ENCODE data around the gene ODF4.

Gene ODF4, protein sequence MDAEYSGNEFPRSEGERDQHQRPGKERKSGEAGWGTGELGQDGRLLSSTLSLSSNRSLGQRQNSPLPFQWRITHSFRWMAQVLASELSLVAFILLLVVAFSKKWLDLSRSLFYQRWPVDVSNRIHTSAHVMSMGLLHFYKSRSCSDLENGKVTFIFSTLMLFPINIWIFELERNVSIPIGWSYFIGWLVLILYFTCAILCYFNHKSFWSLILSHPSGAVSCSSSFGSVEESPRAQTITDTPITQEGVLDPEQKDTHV

GRCh38 chr17:8339540-8339939 is at the start of gene ODF4:
ODF4 (plus strand) TSS chr17:8339840; CDS start chr17:8340052, 212 bp downstream.
- DNase-seq, result no peak

- no peak for DNase-seq
These were observed 49.6 kb upstream of the ODF4 start for GRCh38 chr17:8290043-8290442.

DNA sequence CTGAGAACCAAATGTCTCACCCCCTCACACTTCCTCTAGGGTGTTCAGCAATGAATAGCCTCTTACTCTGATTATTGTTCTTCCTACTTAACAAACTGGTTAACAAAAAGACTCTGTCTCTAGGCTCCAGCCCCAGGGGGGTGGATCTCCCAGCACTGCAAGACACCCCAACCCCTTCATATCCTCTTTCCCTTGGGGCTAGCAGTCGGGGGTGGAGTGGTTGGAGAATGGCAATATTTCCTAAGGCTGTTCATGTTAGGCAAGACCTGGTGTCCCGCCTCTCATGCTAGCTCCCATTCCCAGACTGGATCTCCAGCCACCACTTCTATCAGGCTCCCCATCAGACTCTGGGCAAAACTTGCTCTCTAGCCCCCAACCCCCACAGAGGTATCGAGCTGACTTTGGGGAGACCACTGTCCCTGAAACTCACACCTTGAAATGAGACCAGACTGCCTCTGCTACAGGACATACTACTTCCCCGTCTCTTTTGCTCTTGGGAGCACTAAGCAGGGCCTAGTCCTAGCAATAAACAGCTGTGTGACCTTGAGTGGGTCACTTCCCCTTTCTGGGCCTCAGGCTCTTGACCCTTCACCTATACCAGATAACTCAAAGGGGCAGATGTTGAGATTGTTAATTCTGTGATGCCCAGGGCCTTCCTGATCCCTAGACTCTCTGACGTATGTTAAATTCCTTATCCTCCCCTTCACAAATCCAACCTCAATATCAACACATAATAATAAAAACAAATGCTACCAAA is 46.8 kb upstream of the ODF4 start:
- no peak for DNase-seq

DNA sequence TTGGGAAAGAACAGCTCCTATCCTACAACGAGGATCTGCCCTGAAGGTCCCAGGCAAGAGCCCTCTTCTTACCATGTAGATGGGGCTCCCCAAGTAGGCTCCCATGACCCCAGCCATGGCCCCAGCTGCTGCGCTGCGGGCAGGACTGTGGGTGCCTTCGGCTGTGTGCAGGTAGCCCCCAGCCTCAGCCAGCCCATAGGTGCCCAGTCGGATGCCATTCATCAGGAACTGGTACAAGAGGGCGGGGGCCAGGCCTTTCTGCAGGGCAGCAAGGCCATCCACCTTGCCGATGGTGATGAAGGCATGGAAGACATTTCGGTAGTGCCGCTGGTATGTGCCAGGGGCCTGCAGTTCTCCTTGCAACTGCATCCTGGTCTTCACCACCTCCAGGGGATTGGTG is 45.3 kb upstream of the ODF4 start:
- no peak for DNase-seq

- DNase-seq, result no peak
These were observed 44.8 kb upstream of the ODF4 start for GRCh38 chr17:8294814-8295316.

GRCh38 chr17:8300226-8300625 is 39.4 kb upstream of the ODF4 start:
- no peak for DNase-seq

DNA sequence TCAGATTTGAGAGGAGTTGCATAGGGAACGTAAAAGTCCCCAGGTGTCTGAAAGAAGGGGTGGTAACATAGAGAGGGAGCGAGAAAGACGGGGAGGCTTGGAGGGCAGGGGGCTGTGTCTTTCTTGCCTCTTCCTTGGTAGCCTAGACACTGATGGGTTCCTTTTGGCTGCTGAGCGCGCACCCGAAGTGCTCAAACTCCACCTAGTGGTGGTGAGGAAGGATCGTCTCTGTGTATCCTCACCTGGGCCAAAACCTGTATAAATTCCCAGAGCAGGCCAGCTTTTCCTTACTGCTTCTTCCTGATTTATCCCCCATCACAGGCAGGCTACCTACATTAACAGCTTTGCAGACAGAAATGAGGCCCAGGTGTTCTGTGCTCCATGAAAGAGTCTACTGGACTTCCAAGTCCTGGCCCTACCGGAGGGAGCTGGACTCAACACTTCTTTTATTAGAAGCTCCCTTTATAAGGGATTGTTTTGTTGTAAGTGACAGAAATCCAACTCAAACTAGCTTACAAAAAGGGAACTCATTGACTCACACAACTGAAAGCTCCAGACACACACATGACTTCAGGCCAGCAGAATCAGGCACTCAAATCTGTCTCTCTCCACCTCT is 38.9 kb upstream of the ODF4 start:
- peak; percentile 32 to 46 for DNase-seq

- no peak for DNase-seq
These were observed 29.0 kb upstream of the ODF4 start for GRCh38 chr17:8310601-8311123.

- no peak for DNase-seq
These were observed 28.4 kb upstream of the ODF4 start for GRCh38 chr17:8311131-8311790.

DNA sequence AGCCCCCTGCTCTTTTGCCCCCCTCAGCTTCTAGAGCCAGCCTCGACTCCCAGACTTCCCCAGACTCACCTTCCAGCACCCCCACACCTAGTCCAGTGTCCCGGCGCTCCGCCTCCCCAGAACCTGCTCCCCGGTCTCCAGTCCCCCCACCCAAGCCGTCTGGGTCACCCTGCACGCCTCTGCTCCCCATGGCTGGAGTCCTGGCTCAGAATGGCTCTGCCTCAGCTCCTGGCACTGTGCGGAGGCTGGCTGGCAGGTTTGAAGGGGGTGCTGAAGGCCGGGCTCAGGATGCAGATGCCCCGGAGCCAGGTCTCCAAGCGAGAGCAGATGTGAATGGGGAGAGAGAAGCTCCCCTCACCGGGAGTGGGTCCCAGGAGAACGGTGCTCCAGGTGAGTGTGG is 27.4 kb upstream of the ODF4 start:
- DNase-seq, result no peak

GRCh38 chr17:8312726-8313600 is 26.7 kb upstream of the ODF4 start:
- DNase-seq, result no peak

DNA sequence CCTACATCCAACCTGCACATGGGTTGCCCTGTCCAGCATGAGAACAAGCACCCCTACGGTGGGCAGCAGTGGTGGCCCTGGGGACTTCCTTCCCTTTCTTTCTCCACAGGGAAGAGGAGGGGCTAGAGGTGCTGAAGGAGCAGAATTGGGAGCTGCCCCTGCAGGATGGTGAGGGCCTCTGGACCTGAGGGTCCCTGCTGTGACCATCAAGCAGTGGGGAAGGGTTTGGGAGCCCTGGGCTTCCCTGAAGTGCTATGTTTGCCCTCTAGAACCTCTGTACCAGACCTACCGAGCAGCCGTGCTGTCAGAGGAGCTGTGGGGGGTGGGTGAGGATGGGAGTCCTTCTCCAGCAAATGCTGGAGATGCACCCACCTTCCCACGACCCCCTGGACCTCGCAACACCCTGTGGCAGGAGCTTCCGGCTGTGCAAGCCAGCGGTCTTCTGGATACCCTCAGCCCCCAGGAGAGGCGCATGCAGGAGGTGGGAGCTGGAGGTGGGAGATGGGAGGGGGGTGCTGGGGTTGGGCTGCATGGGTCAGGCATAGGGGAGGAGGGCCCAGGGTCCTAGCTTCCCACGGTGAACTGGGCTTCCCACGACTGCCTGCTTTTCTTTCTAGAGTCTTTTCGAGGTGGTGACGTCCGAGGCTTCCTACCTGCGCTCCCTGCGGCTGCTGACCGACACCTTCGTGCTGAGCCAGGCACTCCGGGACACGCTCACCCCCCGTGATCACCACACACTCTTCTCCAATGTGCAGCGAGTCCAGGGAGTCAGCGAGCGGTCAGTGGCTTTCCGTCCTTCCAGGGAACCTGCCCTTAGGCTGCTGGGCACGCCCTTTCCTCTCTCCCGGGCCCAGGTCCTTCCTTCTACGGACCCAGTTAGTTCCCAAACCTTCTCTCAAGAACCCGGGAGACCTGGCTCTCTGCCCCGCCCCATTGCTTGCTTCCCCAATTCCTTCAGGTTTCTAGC is 24.6 kb upstream of the ODF4 start:
- no peak for DNase-seq

- DNase-seq, result no peak
These were observed 23.8 kb upstream of the ODF4 start for GRCh38 chr17:8315764-8316217.

GRCh38 chr17:8318010-8318935 is 21.4 kb upstream of the ODF4 start:
- no peak for DNase-seq

DNA sequence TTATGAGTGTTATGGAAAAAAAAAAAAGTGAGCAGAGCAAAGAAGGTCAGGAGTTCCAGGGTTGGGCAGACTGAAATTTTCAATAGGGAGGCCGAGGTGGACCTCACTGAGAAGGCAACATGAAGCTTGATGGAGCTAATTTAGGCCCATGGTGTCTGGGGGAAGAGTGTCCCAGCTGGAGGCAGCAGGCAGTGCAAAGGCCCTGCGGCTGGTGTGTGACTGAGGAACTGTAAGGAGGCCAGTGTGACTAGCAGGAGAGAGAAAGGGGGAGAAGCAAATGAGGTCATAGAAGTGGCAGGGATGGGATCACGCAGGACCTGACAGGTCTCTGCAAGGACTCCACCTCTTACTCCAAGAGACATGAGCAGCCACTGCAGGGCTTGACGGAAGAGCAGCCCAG is 19.4 kb upstream of the ODF4 start:
- no peak for DNase-seq

DNA sequence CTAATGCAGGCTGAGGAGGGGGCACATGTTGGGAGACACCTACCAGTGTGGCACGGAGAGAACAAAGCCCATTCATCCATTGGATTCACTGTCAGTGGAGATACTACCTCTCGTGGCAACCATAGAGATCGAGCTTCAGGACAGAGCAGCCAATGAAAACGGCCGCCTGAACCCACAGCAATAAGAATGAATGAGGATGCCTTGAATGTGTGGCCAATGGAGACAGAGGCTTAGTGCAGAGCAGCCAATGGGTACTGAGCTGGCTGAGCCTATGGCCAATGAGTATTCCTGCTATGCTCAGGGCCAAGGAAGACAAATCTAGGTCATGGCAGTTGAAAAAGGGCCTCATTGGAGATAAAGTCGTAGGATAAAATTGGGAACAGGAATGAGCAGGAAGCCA is 18.6 kb upstream of the ODF4 start:
- no peak for DNase-seq

DNA sequence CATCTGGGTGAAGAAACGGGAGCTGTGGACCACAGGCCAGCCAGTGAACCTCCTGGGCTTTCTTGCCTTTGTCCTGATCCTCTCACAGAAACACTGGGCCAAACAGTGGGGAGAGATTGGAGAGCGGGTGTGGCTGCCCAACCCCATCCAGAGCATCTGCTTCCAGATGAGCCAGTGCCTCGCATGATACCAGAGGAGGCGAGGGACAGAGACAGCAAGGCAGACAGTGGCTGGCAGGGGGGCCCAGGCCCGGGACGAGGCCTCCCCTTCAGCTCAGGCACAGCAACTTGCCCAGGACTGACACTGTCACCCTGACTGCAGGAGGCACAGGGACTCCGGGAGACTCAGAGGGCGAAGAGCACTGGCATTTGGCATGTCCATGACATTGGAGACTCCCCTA is 17.6 kb upstream of the ODF4 start:
- no peak for DNase-seq

DNA sequence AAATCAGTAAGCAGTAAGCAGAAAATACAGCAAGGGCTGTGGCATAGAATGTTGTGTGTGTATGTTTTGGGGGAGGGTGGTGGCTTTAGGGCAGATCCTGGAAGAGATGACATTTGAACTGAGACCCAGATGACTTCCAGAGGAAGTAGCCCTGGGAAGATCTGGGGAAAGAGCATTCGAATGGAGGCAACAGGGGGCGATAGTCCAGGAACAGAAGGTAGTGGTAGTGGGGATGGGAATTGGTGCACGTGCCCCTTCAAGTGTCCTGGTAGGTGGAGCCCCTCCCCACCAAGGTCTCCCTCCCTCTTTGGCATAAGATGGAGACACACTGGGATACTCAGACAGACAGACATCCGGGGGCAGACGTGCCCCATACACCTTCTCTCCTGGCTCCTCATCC is 15.5 kb upstream of the ODF4 start:
- DNase-seq, result no peak

DNA sequence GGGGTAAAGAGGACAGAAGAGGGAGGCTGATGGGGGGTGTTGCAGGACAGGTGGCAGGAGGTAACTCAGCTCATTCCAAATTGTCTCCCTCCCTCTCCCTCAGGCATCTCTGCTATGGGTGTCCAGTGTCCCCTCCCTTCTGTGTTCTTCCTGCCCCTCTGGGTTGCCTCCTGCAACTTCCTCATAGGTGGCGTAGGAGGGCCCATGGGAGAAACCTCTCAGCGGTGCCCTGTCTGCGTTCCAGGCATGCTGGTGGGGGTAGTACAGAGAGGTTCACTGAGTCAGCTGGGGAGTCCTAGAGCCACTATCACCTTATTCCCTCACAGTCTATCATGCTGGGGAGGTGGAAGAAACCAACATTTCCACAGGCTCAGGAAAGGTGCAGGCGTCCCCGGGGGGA is 14.7 kb upstream of the ODF4 start:
- no peak for DNase-seq
